Measurements from ENCODE around the gene NCOA1. TPM values are rescaled to one million over a fixed set of nuclear protein-coding genes. Genes with fewer than 3 reads are reported as not detected.

NCOA1 gene
- polyA plus RNA-seq, 6 donors from 2014 or later = 9.8 to 21.3 (median 12.6) TPM

GRCh38 chr2:24623535-24623934, 132.5 kb downstream of the NCOA1 start:
- no peaks in the 10 kb centered on the region for H3K27me3 Mint-ChIP-seq
- ATAC-seq (ENCODE audit: low read depth in 2 of 2) = no peak
- DNase-seq = no peak
- no peak overlapping the region for H3K27ac Mint-ChIP-seq
- peaks cover 3 to 28% (median 19%) of the 10 kb centered on the region in 3 donors for H3K4me1 Mint-ChIP-seq
- no peak overlapping the region for H3K4me3 Mint-ChIP-seq
- H3K9me3 Mint-ChIP-seq = no peaks in the 10 kb centered on the region
- H3K36me3 Mint-ChIP-seq = no peaks in the 10 kb centered on the region

GRCh38 chr2:24625728-24626127, 134.7 kb downstream of the NCOA1 start:
- ATAC-seq (ENCODE audit: low read depth in 2 of 2) (no peak), DNase-seq (no peak)
- H3K9me3 Mint-ChIP-seq = no peaks in the 10 kb centered on the region
- peaks cover 3 to 27% (median 23%) of the 10 kb centered on the region in 3 donors for H3K4me1 Mint-ChIP-seq
- H3K36me3 Mint-ChIP-seq = no peaks in the 10 kb centered on the region
- no peak overlapping the region for H3K4me3 Mint-ChIP-seq
- H3K27me3 Mint-ChIP-seq = no peaks in the 10 kb centered on the region
- no peak overlapping the region for H3K27ac Mint-ChIP-seq

DNA sequence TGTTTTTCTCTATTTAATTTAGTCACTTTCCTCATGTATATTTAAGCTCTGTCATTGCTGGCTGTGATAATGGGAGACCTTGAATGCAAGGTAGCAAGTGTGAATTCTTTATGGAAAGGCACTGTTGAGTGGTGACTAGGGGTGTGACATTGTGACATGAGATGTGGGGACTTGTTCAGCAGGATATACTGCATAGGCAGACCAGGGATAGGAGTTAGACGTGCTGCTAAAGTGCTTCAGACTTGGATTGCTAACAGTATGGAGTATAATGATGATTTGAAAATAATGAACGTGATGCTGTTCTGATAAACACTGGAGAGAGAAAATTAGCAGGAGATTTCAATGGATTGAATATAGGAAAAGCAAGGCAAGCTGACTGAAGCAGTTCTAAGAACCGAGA, 135.1 kb downstream of the NCOA1 start:
- no peak overlapping the region for H3K4me3 Mint-ChIP-seq
- no peaks in the 10 kb centered on the region for H3K9me3 Mint-ChIP-seq
- ATAC-seq (ENCODE audit: low read depth in 2 of 2) = no peak

DNA sequence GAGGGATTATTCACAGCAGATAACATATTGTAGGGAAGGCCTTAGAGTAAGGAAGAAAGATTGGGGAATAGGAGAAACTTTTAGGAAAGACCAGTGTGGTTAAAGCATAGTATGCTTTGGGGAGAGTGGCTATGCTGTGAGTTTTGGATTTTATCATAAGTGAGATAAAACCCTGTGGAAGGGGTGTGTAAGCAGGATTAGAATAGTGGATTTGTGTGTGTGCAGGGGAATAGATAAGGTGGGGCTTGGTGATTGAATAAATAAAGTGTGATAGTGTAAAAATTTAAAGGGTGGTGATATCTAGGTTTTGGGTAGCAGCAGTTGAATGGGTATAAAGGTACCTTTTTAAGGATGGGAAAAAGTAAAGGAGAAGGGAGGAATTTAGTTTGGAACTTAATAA, 137.7 kb downstream of the NCOA1 start:
- DNase-seq = no peak
- Mint-ChIP-seq H3K36me3 (no peaks in the 10 kb centered on the region), H3K27me3 (no peaks in the 10 kb centered on the region), H3K4me3 (no peak overlapping the region), H3K27ac (peak overlapping the region in 1 of 6 donors; percentile 32), H3K9me3 (no peaks in the 10 kb centered on the region), H3K4me1 (peaks cover 10 to 46% (median 23%) of the 10 kb centered on the region in 3 donors)
- no peak for ATAC-seq (ENCODE audit: low read depth in 2 of 2)

More for the DNA sequence above, 135.1 kb downstream of the NCOA1 start:
- no peaks in the 10 kb centered on the region for H3K36me3 Mint-ChIP-seq
- peaks cover 3 to 27% (median 23%) of the 10 kb centered on the region in 3 donors for H3K4me1 Mint-ChIP-seq
- DNase-seq = no peak
- no peak overlapping the region for H3K27ac Mint-ChIP-seq
- H3K27me3 Mint-ChIP-seq = no peaks in the 10 kb centered on the region

DNA sequence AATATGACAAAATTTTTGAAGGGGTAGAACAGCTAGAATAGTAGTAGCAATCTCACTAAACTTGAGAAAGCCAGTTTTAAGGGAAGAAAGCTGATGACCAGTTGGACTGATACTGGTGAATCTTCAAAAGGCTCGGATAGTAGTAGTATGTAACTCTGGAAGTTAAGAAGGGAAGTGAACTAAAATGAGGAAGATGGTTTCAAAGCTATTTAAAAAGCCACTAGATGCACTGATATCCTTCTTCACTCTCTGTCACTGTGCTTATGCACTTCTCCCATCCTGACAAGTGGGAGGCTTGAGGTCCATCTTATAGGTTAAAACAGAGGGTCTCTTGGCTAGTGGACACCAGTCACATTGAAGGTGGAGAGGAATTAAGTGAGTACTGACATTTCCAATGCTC, 141.1 kb downstream of the NCOA1 start:
- Mint-ChIP-seq H3K4me1 (peaks cover 7 to 25% (median 16%) of the 10 kb centered on the region in 3 donors), H3K27me3 (no peaks in the 10 kb centered on the region), H3K9me3 (no peaks in the 10 kb centered on the region), H3K36me3 (no peaks in the 10 kb centered on the region), H3K27ac (peak overlapping the region in 2 of 6 donors; percentile 34 to 38), H3K4me3 (no peak overlapping the region)
- ATAC-seq (ENCODE audit: low read depth in 2 of 2) = no peak
- DNase-seq = no peak

- no peaks in the 10 kb centered on the region for H3K27me3 Mint-ChIP-seq
- no peak for DNase-seq
- peaks cover 10 to 11% of the 10 kb centered on the region in 2 donors for H3K36me3 Mint-ChIP-seq
- peaks cover 0 to 11% (median 2%) of the 10 kb centered on the region in 7 donors for H3K9me3 Mint-ChIP-seq
- ATAC-seq (ENCODE audit: low read depth in 2 of 2) = no peak
- H3K27ac Mint-ChIP-seq = no peak overlapping the region
- H3K4me3 Mint-ChIP-seq = no peak overlapping the region
- peaks cover 12 to 20% (median 20%) of the 10 kb centered on the region in 3 donors for H3K4me1 Mint-ChIP-seq
Observed at GRCh38 chr2:24635181-24635580, 144.1 kb downstream of the NCOA1 start.

- peaks cover 10 to 11% of the 10 kb centered on the region in 2 donors for H3K36me3 Mint-ChIP-seq
- H3K4me1 Mint-ChIP-seq = peaks cover 6 to 20% (median 10%) of the 10 kb centered on the region in 3 donors
- H3K9me3 Mint-ChIP-seq = peaks cover 0 to 11% (median 2%) of the 10 kb centered on the region in 7 donors
- no peak overlapping the region for H3K4me3 Mint-ChIP-seq
- H3K27ac Mint-ChIP-seq = no peak overlapping the region
- no peaks in the 10 kb centered on the region for H3K27me3 Mint-ChIP-seq
- ATAC-seq (ENCODE audit: low read depth in 2 of 2) = no peak
- no peak for DNase-seq
Observed at GRCh38 chr2:24638568-24638967, 147.5 kb downstream of the NCOA1 start.

GRCh38 chr2:24642351-24642750, 151.3 kb downstream of the NCOA1 start:
- Mint-ChIP-seq H3K36me3 (peaks cover 10 to 19% of the 10 kb centered on the region in 2 donors), H3K27ac (peak overlapping the region in 1 of 6 donors; percentile 18), H3K9me3 (peaks cover 0 to 11% (median 2%) of the 10 kb centered on the region in 7 donors), H3K4me1 (peaks cover 6 to 19% (median 10%) of the 10 kb centered on the region in 3 donors), H3K27me3 (no peaks in the 10 kb centered on the region), H3K4me3 (no peak overlapping the region)
- ATAC-seq (ENCODE audit: low read depth in 2 of 2) (no peak), DNase-seq (no peak)

GRCh38 chr2:24643051-24643450, 152.0 kb downstream of the NCOA1 start:
- peaks cover 8 to 16% of the 10 kb centered on the region in 2 donors for H3K36me3 Mint-ChIP-seq
- H3K27ac Mint-ChIP-seq = peak overlapping the region in 2 of 6 donors; percentile 28 to 72
- DNase-seq (no peak), ATAC-seq (ENCODE audit: low read depth in 2 of 2) (no peak)
- no peaks in the 10 kb centered on the region for H3K27me3 Mint-ChIP-seq
- peaks cover 6 to 17% (median 10%) of the 10 kb centered on the region in 3 donors for H3K4me1 Mint-ChIP-seq
- H3K4me3 Mint-ChIP-seq = no peak overlapping the region
- H3K9me3 Mint-ChIP-seq = peaks cover 0 to 5% (median 2%) of the 10 kb centered on the region in 7 donors

- DNase-seq = no peak
- H3K9me3 Mint-ChIP-seq = no peaks in the 10 kb centered on the region
- peaks cover 6 to 11% (median 9%) of the 10 kb centered on the region in 3 donors for H3K4me1 Mint-ChIP-seq
- no peak overlapping the region for H3K27ac Mint-ChIP-seq
- H3K27me3 Mint-ChIP-seq = no peaks in the 10 kb centered on the region
- no peak overlapping the region for H3K4me3 Mint-ChIP-seq
- H3K36me3 Mint-ChIP-seq = peaks cover 0 to 7% of the 10 kb centered on the region in 2 donors
- ATAC-seq (ENCODE audit: low read depth in 2 of 2) = no peak
Observed at GRCh38 chr2:24644032-24644431, 153.0 kb downstream of the NCOA1 start.

DNA sequence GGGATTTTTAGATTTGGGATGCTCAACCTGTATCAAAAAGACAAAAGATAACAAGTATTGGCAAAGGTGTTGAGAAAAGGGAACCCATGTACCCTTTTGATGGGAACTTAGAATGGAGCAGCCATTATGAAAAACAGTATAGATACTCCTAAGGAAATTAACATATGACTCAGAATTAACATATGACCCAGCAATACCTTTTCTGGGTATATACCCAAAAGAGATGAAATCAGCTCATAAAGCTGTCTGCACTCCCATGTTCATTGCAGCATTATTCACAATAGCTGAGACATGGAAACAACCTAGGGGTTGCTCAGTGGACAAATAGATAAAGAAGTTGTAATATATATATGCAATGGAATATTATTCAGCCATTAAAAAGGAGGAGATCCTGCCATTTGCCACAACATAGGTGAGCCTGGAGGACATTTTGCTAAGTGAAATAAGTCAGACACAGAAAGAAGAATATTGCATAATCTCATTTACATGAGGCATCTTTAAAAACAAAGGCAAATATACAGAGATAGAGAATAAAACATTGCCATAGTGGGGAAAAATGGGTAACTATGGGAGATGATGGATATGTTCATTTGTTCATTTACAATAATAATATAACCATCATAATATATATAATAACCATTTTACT, 160.1 kb downstream of the NCOA1 start:
- Mint-ChIP-seq H3K27ac (peak overlapping the region in 2 of 6 donors; percentile 7 to 31), H3K9me3 (no peaks in the 10 kb centered on the region), H3K36me3 (peaks cover 0 to 4% of the 10 kb centered on the region in 2 donors), H3K4me3 (no peak overlapping the region), H3K4me1 (peaks cover 23 to 40% (median 36%) of the 10 kb centered on the region in 3 donors), H3K27me3 (no peaks in the 10 kb centered on the region)
- ATAC-seq (ENCODE audit: low read depth in 2 of 2) = no peak
- no peak for DNase-seq

GRCh38 chr2:24651643-24652003, 160.6 kb downstream of the NCOA1 start:
- no peak overlapping the region for H3K4me3 Mint-ChIP-seq
- H3K27ac Mint-ChIP-seq = no peak overlapping the region
- DNase-seq = no peak
- no peak for ATAC-seq (ENCODE audit: low read depth in 2 of 2)
- peaks cover 24 to 45% (median 36%) of the 10 kb centered on the region in 3 donors for H3K4me1 Mint-ChIP-seq
- H3K36me3 Mint-ChIP-seq = no peaks in the 10 kb centered on the region
- H3K9me3 Mint-ChIP-seq = no peaks in the 10 kb centered on the region
- no peaks in the 10 kb centered on the region for H3K27me3 Mint-ChIP-seq

GRCh38 chr2:24652265-24653182, 161.5 kb downstream of the NCOA1 start:
- Mint-ChIP-seq H3K4me3 (peak overlapping the region in 6 of 8 donors; percentile 19 to 52 (median 36)), H3K9me3 (no peaks in the 10 kb centered on the region), H3K36me3 (no peaks in the 10 kb centered on the region), H3K27me3 (no peaks in the 10 kb centered on the region), H3K4me1 (peaks cover 28 to 46% (median 36%) of the 10 kb centered on the region in 3 donors), H3K27ac (peak overlapping the region in 3 of 6 donors; percentile 17 to 73 (median 22))
- no peak for DNase-seq
- ATAC-seq (ENCODE audit: low read depth in 2 of 2) = peak; percentile 64 to 85

Data from naive B cell (primary cell).